Urothelium cell line (cell line): ENCODE data around the gene FHIT.

Source experiments
- DNase-seq: peaks from one replicate; pipeline ENCODE4 v3.0.0; 2011; ENCODE audit warnings: low spot score, mixed read lengths
- FAIRE-seq: peaks from 2 replicates; lab custom pipeline; 2011; peaks lifted over from hg19 to GRCh38; lab: Jason Lieb, UNC

Gene FHIT

DNA sequence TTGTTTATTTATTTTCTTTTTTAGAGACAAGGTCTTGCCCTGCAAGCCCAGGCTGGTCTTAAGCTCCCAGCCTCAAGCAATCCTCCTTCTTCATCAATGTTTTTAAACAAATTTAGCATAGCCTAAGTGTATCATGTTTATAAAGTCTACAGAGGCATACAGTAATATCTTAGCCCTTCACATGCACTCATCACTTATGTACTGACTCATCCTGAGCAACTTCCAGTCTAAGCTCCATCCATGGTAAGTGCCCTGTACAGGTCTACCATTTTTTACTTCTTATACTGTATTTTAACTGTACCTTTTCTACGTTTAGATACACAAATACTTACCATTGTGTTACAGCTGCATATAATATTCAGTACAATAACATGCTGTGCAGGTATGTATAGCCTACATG is 860.0 kb downstream of the FHIT start:
- DNase-seq (no peak), FAIRE-seq (no peak)

DNA sequence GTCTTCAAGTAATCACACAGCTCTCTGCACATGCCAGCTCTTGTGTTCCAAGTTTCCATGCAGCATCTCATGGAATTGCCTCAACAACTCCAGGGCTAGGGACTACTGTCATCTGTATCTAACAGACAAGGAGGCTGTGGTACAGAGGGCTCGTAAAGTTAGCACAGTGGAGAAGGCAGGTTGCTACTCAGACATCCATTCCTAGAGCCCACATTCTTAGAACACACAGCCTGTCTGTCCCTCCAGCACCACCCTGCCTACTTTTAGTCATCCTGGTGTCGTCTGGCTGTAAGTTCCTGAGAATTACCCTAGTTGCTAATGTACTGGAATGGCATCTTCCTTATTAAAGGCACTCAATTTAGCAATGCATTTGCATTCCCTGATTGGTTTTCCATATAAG is 862.5 kb downstream of the FHIT start:
- DNase-seq (no peak), FAIRE-seq (no peak)

GRCh38 chr3:60386306-60386705 is 864.9 kb downstream of the FHIT start:
- FAIRE-seq (no peak), DNase-seq (no peak)

DNA sequence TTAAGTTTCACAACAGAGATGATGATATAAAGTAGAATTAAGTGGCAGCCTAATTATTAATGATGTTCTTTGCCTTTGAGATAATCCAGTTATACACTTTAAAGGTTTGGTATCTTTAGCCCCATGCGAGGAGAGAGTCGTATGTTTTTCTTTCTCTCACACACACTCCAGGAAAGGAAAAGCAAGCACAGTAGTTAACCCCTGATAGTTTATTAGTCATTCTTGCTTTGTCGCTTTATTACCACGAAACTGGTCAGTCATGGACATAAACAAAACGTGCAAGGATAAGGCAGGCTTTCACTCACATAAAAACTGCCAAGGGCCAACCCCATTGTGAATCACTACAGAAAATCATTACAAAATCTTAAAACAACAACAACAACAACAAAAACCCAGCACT is 866.9 kb downstream of the FHIT start:
- no peak for DNase-seq
- no peak for FAIRE-seq

DNA sequence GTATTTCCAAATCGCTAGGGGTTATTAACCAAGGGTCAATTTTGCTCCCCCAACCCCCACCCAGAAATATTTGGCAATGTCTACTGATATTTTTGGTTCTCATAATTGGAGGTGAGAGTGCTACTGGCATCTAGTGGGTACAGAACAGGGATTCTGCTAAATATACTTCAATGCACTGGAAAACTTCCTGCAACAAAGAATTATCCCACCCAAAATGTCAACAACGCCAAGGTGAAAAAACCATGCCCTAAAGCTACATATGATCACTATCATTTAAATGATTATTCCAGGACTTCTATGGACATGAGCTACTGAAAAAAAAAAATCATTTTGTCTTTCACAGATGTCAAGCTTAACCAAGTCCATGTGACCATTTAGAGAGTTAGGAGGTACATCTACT is 867.9 kb downstream of the FHIT start:
- FAIRE-seq = no peak
- no peak for DNase-seq

GRCh38 chr3:60366486-60366885 is 884.8 kb downstream of the FHIT start:
- DNase-seq = no peak
- FAIRE-seq = no peak

DNA sequence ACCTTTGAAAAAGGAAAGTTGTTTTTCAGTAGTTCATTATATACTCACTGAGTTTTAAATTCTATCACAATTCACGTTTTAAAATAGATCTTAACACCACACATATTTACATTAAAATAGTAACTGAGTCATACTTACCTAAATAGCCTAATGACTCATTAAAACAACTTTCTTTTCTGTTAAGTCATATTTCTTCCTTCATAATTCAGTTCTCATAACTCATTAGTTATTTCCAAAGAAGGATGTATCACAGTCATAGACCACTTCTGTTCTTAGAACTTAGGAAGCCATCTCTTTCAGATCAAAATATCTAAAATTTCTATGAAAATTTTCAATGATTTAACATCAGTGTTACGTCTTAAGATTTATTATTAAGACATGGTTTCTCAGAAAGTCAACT is 885.9 kb downstream of the FHIT start:
- FAIRE-seq = no peak
- DNase-seq = no peak

- FAIRE-seq (no peak), DNase-seq (no peak)
Measured at GRCh38 chr3:60364475-60364874, 886.8 kb downstream of the FHIT start.

- DNase-seq (peak; percentile 7), FAIRE-seq (no peak)
Measured at GRCh38 chr3:60363817-60364216, 887.4 kb downstream of the FHIT start.

GRCh38 chr3:60355825-60356224 is 895.4 kb downstream of the FHIT start:
- FAIRE-seq = no peak
- DNase-seq = no peak

DNA sequence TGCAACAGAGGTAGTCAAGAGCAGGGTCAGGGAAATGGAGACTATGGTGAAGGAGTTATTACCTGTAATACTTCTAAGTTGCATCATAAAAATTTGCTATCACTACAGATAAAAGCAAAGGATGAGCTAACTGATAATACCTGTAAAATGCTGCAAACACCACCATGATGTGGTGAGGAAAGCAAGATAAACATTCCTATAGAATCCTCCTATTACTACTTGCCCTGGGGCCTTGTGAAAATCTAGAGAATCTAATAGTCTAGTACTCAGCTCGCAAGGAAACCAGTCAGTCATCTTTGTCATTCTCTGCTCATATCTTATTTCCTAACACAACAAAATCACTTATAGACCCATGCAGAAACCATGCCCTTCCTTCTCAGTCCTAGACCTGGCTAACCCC is 899.8 kb downstream of the FHIT start:
- DNase-seq = no peak
- no peak for FAIRE-seq

GRCh38 chr3:60344340-60344739 is 906.9 kb downstream of the FHIT start:
- no peak for FAIRE-seq
- no peak for DNase-seq

GRCh38 chr3:60343831-60344230 is 907.4 kb downstream of the FHIT start:
- no peak for DNase-seq
- no peak for FAIRE-seq

DNA sequence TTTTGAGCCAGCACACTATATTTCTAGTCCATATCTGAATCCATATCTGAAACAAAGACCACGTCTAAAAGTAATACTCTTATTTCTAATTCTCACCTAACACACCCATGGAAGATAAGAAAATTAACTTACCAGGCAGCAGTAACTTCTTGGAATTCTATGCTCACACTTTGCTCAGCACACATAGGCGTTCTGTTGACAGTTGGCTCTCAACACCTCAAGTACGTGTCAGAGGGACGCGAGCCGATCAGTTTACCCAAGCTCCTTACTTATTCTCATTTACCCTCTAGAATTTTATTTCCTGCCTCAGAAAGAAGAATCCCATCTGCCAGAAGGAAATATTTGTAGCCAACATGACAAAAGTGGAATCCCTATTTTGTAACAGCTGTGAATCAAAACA is 911.9 kb downstream of the FHIT start:
- FAIRE-seq (no peak), DNase-seq (no peak)

DNA sequence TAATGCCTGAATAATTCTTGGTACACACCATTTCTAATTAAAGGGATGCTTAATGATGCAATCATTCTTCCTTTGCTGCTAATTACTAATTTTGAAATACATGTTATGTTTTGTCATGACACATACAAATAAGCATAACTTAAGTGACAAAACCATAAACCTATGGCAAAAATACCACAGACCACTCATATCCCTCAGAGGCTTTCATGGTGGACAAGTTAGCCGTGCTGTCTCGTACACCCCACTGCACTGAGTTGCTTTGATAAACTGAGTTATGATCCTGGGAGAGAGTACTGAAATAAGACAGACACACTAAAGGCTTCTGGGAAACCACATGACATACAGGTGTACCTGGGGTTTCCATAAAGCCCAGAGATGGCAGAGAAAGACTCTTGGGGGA is 913.8 kb downstream of the FHIT start:
- no peak for DNase-seq
- no peak for FAIRE-seq

GRCh38 chr3:60336061-60336460 is 915.2 kb downstream of the FHIT start:
- DNase-seq (no peak), FAIRE-seq (no peak)

GRCh38 chr3:60333710-60334109 is 917.5 kb downstream of the FHIT start:
- FAIRE-seq = no peak
- no peak for DNase-seq

DNA sequence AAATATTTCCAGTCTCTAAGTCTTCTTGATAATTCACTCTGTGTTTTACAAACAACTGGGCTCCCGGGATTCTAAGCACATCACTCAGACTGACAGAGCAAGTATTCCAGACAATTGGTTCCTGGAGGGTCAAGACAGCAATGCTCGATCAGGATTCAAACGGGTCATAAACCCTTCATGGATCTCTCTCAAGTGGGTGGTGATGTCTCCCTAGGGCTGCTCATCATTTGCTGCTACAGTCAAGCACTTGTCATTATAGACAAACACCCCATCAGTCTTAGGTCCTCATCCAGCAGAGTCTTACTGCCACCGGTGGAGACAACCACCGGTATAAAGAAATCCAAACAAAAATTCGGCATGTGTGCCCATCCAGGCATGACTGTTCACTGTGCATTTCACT is 921.1 kb downstream of the FHIT start:
- FAIRE-seq = no peak
- DNase-seq = no peak

- DNase-seq (no peak), FAIRE-seq (no peak)
Measured at GRCh38 chr3:60325610-60326170, 925.6 kb downstream of the FHIT start.

- DNase-seq = no peak
- no peak for FAIRE-seq
Measured at GRCh38 chr3:60323651-60324050, 927.6 kb downstream of the FHIT start.

GRCh38 chr3:60323180-60323579 is 928.1 kb downstream of the FHIT start:
- DNase-seq = no peak
- FAIRE-seq = no peak

DNA sequence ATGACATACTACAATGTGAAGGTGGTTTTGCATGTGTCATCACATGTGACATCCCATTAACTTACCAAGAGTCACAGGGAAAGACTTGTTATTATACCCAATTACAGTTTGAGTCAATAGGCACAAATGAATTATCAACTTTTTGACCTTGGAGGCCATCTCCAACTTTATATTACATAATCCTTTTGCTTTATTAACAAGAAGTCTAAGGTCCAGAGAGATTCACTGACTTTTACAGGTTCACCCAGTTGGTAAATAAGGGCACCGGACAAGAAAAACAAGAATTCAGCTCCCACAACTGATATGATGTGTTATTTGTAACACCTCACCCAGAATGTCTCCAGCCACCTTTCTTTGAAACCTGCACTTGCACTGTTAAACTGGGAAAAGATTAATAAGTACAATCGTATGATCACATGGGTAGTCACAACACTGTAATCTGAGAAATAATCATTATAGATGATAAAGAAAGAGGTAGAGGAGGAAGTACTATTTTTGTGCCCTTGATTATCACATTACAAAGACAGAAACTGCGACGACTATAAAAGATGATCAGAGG is 928.9 kb downstream of the FHIT start:
- DNase-seq = no peak
- FAIRE-seq = no peak

- DNase-seq = no peak
- FAIRE-seq = no peak
Measured at GRCh38 chr3:60319179-60319858, 931.9 kb downstream of the FHIT start.
